ENCODE measurements around the gene PRLH. TPM values are rescaled to one million over a fixed set of nuclear protein-coding genes. Genes with fewer than 3 reads are reported as not detected.

Gene PRLH
- total RNA-seq, result not detected
- polyA plus RNA-seq, result not detected

- DNase-seq (ENCODE audit: extremely low spot score), result no peak
- Histone ChIP-seq H3K4me3 (ENCODE audit: low read depth, low read length) (no peak within 1 kb of the TSS), H3K27ac (ENCODE audit: low read depth) (no peak within 1 kb of the TSS), H3K4me1 (ENCODE audit: insufficient read depth) (no peaks in the 10 kb centered on the region), H3K36me3 (ENCODE audit: insufficient read depth) (no peaks in the 10 kb centered on the region)
- 77% methylated on average over 32 of the region's 32 CpGs for WGBS
Measured at GRCh38 chr2:237566401-237567235, at the start of gene PRLH. Gene PRLH, plus strand, starts transcription at chr2:237566574. Its CDS starts 0 bp downstream, at chr2:237566574.

DNA sequence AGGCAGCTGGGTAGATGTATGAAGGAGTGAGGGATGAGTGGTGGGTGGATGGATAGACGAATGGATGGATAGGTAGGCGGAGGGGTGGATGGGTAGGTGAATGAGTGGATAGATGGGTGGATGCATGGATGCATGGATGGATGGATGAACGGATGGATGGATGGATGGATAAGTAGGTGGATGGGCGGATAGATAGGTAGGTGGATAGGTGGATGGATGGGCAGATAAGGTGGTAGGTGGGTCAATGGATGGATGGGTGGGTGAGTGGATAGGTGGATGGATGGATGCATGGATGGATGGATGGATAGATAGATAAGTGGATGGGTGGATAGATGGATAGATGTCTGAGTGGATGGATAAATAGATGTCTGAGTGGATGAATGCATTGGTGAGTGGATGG lies 49.2 kb upstream of the PRLH start:
- no peak overlapping the region for H3K4me3 ChIP-seq (ENCODE audit: low read depth, low read length)
- no peak overlapping the region for H3K27ac ChIP-seq (ENCODE audit: low read depth)
- DNase-seq (ENCODE audit: extremely low spot score), result no peak
- 62% methylated on average over 4 of the region's 4 CpGs for WGBS
- H3K4me1 ChIP-seq (ENCODE audit: insufficient read depth), result no peaks in the 10 kb centered on the region
- no peaks in the 10 kb centered on the region for H3K36me3 ChIP-seq (ENCODE audit: insufficient read depth)

DNA sequence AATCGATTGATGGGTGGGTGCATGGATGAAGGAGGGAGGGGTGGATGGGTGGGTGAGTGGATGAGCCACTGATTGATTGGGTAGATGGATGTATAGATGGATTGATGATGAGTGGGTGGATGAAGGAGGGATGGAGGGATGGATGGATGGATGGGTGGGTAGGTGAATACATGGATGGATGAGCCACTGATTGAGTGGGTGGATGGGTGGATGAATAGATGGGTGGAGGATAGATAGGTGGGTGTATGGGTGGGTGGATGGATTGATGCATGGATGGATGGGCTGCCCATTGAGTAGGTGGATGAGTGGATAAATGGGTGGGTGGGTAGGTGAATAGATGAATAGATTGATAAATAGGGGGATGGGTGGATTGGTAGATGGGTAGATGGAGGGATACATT lies 48.4 kb upstream of the PRLH start:
- Histone ChIP-seq H3K4me3 (ENCODE audit: low read depth, low read length) (no peak overlapping the region), H3K27ac (ENCODE audit: low read depth) (no peak overlapping the region), H3K4me1 (ENCODE audit: insufficient read depth) (no peaks in the 10 kb centered on the region), H3K36me3 (ENCODE audit: insufficient read depth) (no peaks in the 10 kb centered on the region)
- no peak for DNase-seq (ENCODE audit: extremely low spot score)
- 93% methylated on average over 1 of the region's 1 CpG for WGBS

GRCh38 chr2:237519506-237520245 lies 46.7 kb upstream of the PRLH start:
- no peaks in the 10 kb centered on the region for H3K36me3 ChIP-seq (ENCODE audit: insufficient read depth)
- 78% methylated on average over 14 of the region's 14 CpGs for WGBS
- H3K4me1 ChIP-seq (ENCODE audit: insufficient read depth), result no peaks in the 10 kb centered on the region
- no peak overlapping the region for H3K4me3 ChIP-seq (ENCODE audit: low read depth, low read length)
- H3K27ac ChIP-seq (ENCODE audit: low read depth), result no peak overlapping the region
- no peak for DNase-seq (ENCODE audit: extremely low spot score)

DNA sequence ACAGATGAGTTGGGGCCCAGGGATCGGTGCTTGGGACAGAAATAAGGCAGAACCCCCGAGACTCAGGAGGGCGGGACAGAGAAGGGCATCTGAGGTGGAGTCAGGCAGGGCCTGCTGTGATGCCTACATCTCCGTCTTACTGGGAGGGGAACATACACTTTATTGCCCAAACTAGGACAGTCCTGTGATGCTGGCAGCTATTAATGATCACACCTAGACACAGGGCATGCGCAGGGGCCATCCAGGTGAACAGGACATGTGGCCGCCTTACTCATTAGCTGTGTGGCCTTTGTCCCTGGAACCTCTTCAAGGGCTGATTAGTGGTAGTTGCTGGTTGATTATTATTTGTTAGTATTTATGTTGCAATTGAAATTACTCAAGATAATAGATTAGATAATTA lies 46.1 kb upstream of the PRLH start:
- Histone ChIP-seq H3K4me3 (ENCODE audit: low read depth, low read length) (no peak overlapping the region), H3K4me1 (ENCODE audit: insufficient read depth) (no peaks in the 10 kb centered on the region), H3K27ac (ENCODE audit: low read depth) (no peak overlapping the region), H3K36me3 (ENCODE audit: insufficient read depth) (no peaks in the 10 kb centered on the region)
- WGBS, result 91% methylated on average over 6 of the region's 6 CpGs
- no peak for DNase-seq (ENCODE audit: extremely low spot score)

GRCh38 chr2:237524631-237525030 lies 41.7 kb upstream of the PRLH start:
- H3K36me3 ChIP-seq (ENCODE audit: insufficient read depth), result no peaks in the 10 kb centered on the region
- H3K4me1 ChIP-seq (ENCODE audit: insufficient read depth), result no peaks in the 10 kb centered on the region
- no peak overlapping the region for H3K4me3 ChIP-seq (ENCODE audit: low read depth, low read length)
- WGBS, result 73% methylated on average over 6 of the region's 6 CpGs
- no peak overlapping the region for H3K27ac ChIP-seq (ENCODE audit: low read depth)
- no peak for DNase-seq (ENCODE audit: extremely low spot score)

GRCh38 chr2:237525559-237526157 lies 40.7 kb upstream of the PRLH start:
- H3K4me1 ChIP-seq (ENCODE audit: insufficient read depth), result no peaks in the 10 kb centered on the region
- no peak overlapping the region for H3K27ac ChIP-seq (ENCODE audit: low read depth)
- no peaks in the 10 kb centered on the region for H3K36me3 ChIP-seq (ENCODE audit: insufficient read depth)
- no peak overlapping the region for H3K4me3 ChIP-seq (ENCODE audit: low read depth, low read length)
- no peak for DNase-seq (ENCODE audit: extremely low spot score)
- 93% methylated on average over 17 of the region's 17 CpGs for WGBS

- no peaks in the 10 kb centered on the region for H3K36me3 ChIP-seq (ENCODE audit: insufficient read depth)
- DNase-seq (ENCODE audit: extremely low spot score), result no peak
- no peak overlapping the region for H3K27ac ChIP-seq (ENCODE audit: low read depth)
- no peak overlapping the region for H3K4me3 ChIP-seq (ENCODE audit: low read depth, low read length)
- 89% methylated on average over 11 of the region's 11 CpGs for WGBS
- H3K4me1 ChIP-seq (ENCODE audit: insufficient read depth), result no peaks in the 10 kb centered on the region
Measured at GRCh38 chr2:237527233-237527632, 39.1 kb upstream of the PRLH start.

DNA sequence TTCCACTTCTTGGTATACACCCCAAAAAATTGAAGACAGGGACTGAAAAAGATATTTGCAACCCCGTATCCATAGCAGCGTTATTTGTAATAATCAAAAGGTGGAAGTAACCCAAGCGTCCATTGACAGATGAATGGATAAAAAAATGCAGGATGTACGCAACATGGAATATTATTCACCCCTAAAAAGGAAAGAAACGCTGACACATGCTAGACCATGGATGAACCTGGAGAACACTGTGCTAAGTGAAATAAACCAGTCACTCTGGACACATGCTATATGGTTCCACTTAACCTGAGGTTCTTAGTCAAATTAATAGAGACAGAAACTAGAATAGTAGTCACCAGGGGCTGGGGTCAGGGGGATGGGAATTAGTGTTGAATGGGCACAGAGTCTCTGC lies 38.6 kb upstream of the PRLH start:
- no peak for DNase-seq (ENCODE audit: extremely low spot score)
- Histone ChIP-seq H3K36me3 (ENCODE audit: insufficient read depth) (no peaks in the 10 kb centered on the region), H3K27ac (ENCODE audit: low read depth) (no peak overlapping the region), H3K4me1 (ENCODE audit: insufficient read depth) (no peaks in the 10 kb centered on the region), H3K4me3 (ENCODE audit: low read depth, low read length) (no peak overlapping the region)
- 97% methylated on average over 5 of the region's 5 CpGs for WGBS

DNA sequence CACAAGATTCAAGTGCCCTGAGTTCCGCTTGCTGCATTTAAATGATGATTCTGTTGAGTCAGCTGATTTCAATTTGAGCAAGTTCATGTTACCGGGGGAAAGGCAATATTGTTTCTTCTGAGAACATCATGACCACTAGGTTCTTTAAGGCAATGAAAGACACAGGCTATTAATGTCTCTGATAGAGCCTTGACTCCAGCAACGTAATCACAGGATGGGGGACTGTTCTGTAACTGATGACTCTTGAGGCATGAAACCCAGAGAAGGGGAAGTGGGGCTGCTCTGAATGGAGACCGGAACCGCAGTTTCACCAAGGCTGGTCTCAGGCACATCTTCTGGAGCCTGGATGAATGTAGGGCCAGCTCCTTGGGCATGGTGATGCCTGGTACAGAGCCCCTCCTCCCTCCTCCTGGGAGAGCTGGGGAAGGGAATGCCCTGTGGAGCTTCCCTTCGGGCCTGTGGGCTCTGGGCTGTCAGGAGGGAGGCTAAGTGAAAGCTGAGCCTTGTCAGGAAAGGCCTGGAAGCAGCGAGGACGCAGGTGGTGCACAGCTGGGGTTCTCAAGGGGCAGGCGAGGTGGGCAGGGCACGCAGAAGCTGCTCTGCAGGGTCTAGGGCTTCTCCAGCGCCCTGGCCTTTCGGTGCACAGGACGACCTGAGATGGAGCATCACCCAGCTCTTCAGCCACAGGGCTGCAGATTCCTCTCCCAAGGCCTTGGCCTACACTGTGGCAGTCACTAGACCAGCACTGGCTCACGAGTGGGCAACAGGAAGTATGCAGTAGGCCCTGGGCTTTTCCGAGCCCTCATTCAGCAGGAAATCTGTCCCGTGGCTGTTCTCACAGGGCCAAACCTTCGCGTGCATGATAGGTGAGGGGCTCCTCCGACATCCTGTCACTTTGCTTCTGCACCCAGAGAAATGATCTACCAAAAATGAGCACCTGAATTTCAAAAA lies 36.6 kb upstream of the PRLH start:
- H3K27ac ChIP-seq (ENCODE audit: low read depth), result no peak overlapping the region
- DNase-seq (ENCODE audit: extremely low spot score), result no peak
- H3K4me1 ChIP-seq (ENCODE audit: insufficient read depth), result no peaks in the 10 kb centered on the region
- WGBS, result 89% methylated on average over 19 of the region's 19 CpGs
- no peak overlapping the region for H3K4me3 ChIP-seq (ENCODE audit: low read depth, low read length)
- no peaks in the 10 kb centered on the region for H3K36me3 ChIP-seq (ENCODE audit: insufficient read depth)

- Histone ChIP-seq H3K4me1 (ENCODE audit: insufficient read depth) (no peaks in the 10 kb centered on the region), H3K36me3 (ENCODE audit: insufficient read depth) (no peaks in the 10 kb centered on the region), H3K27ac (ENCODE audit: low read depth) (no peak overlapping the region), H3K4me3 (ENCODE audit: low read depth, low read length) (no peak overlapping the region)
- DNase-seq (ENCODE audit: extremely low spot score), result no peak
- 95% methylated on average over 12 of the region's 12 CpGs for WGBS
Measured at GRCh38 chr2:237530472-237531433, 35.6 kb upstream of the PRLH start.

- Histone ChIP-seq H3K36me3 (ENCODE audit: insufficient read depth) (no peaks in the 10 kb centered on the region), H3K4me1 (ENCODE audit: insufficient read depth) (no peaks in the 10 kb centered on the region), H3K4me3 (ENCODE audit: low read depth, low read length) (no peak overlapping the region), H3K27ac (ENCODE audit: low read depth) (no peak overlapping the region)
- 61% methylated on average over 11 of the region's 11 CpGs for WGBS
- no peak for DNase-seq (ENCODE audit: extremely low spot score)
Measured at GRCh38 chr2:237532160-237532559, 34.2 kb upstream of the PRLH start.
